GM18867 (cell line): ENCODE results near the gene SUMO2.
A peak's percentile ranks its signal among the peaks of the same experiment; 100 is the strongest.
"Not testable (repeated sequence)": the region's sequence is repeated elsewhere in the genome, so short reads cannot be mapped to it uniquely, and the experiment has no call there.

Experiments
- ATAC-seq: cut with Tn5 transposase; IDR thresholded peaks from one replicate; pipeline ENCODE4 v1.9.1; 2021; ENCODE audit warnings: mild to moderate bottlenecking, moderate library complexity; ENCODE audit not compliant: unreplicated experiment

Gene SUMO2

GRCh38 chr17:75182319-75182568 lies 515 bp downstream of the SUMO2 start:
- peak; percentile 21 for ATAC-seq

GRCh38 chr17:75181608-75182318 lies 996 bp downstream of the SUMO2 start:
- ATAC-seq, result no peak

- ATAC-seq, result no peak
Measured at GRCh38 chr17:75181110-75181509, 1.6 kb downstream of the SUMO2 start.

GRCh38 chr17:75178453-75178852 lies 4.3 kb downstream of the SUMO2 start:
- no peak for ATAC-seq

GRCh38 chr17:75176625-75177024 lies 6.1 kb downstream of the SUMO2 start:
- ATAC-seq, result no peak

GRCh38 chr17:75174996-75175395 lies 7.8 kb downstream of the SUMO2 start:
- no peak for ATAC-seq

- ATAC-seq, result no peak
Measured at GRCh38 chr17:75173526-75173925, 9.2 kb downstream of the SUMO2 start.

GRCh38 chr17:75168998-75169397 lies 13.8 kb downstream of the SUMO2 start:
- ATAC-seq, result no peak

GRCh38 chr17:75164606-75165005 lies 18.2 kb downstream of the SUMO2 start:
- ATAC-seq, result not testable (repeated sequence)

- ATAC-seq, result no peak
Measured at GRCh38 chr17:75163074-75163473, 19.7 kb downstream of the SUMO2 start.

- no peak for ATAC-seq
Measured at GRCh38 chr17:75160211-75160610, 22.5 kb downstream of the SUMO2 start.

- ATAC-seq, result no peak
Measured at GRCh38 chr17:75159196-75160031, 23.3 kb downstream of the SUMO2 start.

GRCh38 chr17:75158480-75158879 lies 24.3 kb downstream of the SUMO2 start:
- not testable (repeated sequence) for ATAC-seq

- ATAC-seq, result no peak
Measured at GRCh38 chr17:75155191-75155601, 27.6 kb downstream of the SUMO2 start.

- peak; percentile 90 for ATAC-seq
Measured at GRCh38 chr17:75154195-75155106, 28.3 kb downstream of the SUMO2 start, which contains the start of gene JPT1. TSS of gene JPT1 (minus strand) at chr17:75154512. CDS start at chr17:75154397, 115 bp downstream.

- peak; percentile 9 for ATAC-seq
Measured at GRCh38 chr17:75153780-75154194, 29.0 kb downstream of the SUMO2 start.

- ATAC-seq, result no peak
Measured at GRCh38 chr17:75152922-75153779, 29.6 kb downstream of the SUMO2 start.

- ATAC-seq, result no peak
Measured at GRCh38 chr17:75152523-75152921, 30.2 kb downstream of the SUMO2 start.

- no peak for ATAC-seq
Measured at GRCh38 chr17:75151930-75152329, 30.8 kb downstream of the SUMO2 start.

GRCh38 chr17:75147878-75148546 lies 34.7 kb downstream of the SUMO2 start:
- ATAC-seq, result no peak
